ENCODE results near the gene SLC4A11. TPM values are rescaled to one million over a fixed set of nuclear protein-coding genes. Genes with fewer than 3 reads are reported as not detected.

The SLC4A11 gene
- total and polyA plus RNA-seq, 2 donors (not counting 1 experiment from before 2014, with no cell fraction given): 0.56 to 1.7 TPM

GRCh38 chr20:3202965-3203314, 36.0 kb downstream of the SLC4A11 start:
- H4K20me1 ChIP-seq (ENCODE audit: control insufficient read depth, extremely low read depth, insufficient read depth, low read length): no peaks in the 10 kb centered on the region
- H3K27me3 ChIP-seq (ENCODE audit: control insufficient read depth, insufficient read depth, low read length): no peaks in the 10 kb centered on the region
- DNase-seq (ENCODE audit: low read depth in 2 of 2): no peak
- H3K36me3 ChIP-seq (ENCODE audit: control insufficient read depth, insufficient read depth, low read length): peaks cover 10% of the 10 kb centered on the region
- H3K4me1 ChIP-seq (ENCODE audit: control insufficient read depth, extremely low read depth, insufficient read depth, low read length): peaks cover 4% of the 10 kb centered on the region
- peaks cover 18% of the 10 kb centered on the region for H3K79me2 ChIP-seq (ENCODE audit: control insufficient read depth, insufficient read depth, low read length)
- no peaks in the 10 kb centered on the region for H3K9me3 ChIP-seq (ENCODE audit: control insufficient read depth, insufficient read depth, low read depth, low read length)
- H3K27ac ChIP-seq (ENCODE audit: insufficient read depth, low read length): peak overlapping the region; percentile 80
- H2AFZ ChIP-seq (ENCODE audit: low read length): no peak overlapping the region
- H3K9ac ChIP-seq (ENCODE audit: insufficient read depth, low read length): peak overlapping the region; percentile 89
- peak overlapping the region; percentile 96 for H3K4me2 ChIP-seq (ENCODE audit: extremely low read depth, insufficient read depth, low read length)
- peak overlapping the region; percentile 11 to 97 (median 84) for H3K4me3 ChIP-seq (replicated peaks in 1 of 4; ENCODE audit: control extremely low read depth in 1 of 4, insufficient read depth in 1 of 4, low read depth in 3 of 4, low read length in 4 of 4)
- TF ChIP-seq EZH2 (IDR thresholded peaks at IDR 0.05; ENCODE audit: low read length, missing control alignments): no peak
- no peak for TF ChIP-seq CTCF (conservative IDR thresholded peaks at IDR 0.05 in 1 of 2, IDR thresholded peaks at IDR 0.05 in 1 of 2; ENCODE audit: low read depth in 1 of 2, low read length in 2 of 2)

GRCh38 chr20:3199976-3200755, 38.8 kb downstream of the SLC4A11 start:
- no peak overlapping the region for H3K4me2 ChIP-seq (ENCODE audit: extremely low read depth, insufficient read depth, low read length)
- H3K9me3 ChIP-seq (ENCODE audit: control insufficient read depth, insufficient read depth, low read depth, low read length): no peaks in the 10 kb centered on the region
- H4K20me1 ChIP-seq (ENCODE audit: control insufficient read depth, extremely low read depth, insufficient read depth, low read length): no peaks in the 10 kb centered on the region
- DNase-seq (ENCODE audit: low read depth in 2 of 2): no peak
- no peak for TF ChIP-seq EZH2 (IDR thresholded peaks at IDR 0.05; ENCODE audit: low read length, missing control alignments)
- no peak for TF ChIP-seq CTCF (conservative IDR thresholded peaks at IDR 0.05 in 1 of 2, IDR thresholded peaks at IDR 0.05 in 1 of 2; ENCODE audit: low read depth in 1 of 2, low read length in 2 of 2)
- H2AFZ ChIP-seq (ENCODE audit: low read length): no peak overlapping the region
- H3K36me3 ChIP-seq (ENCODE audit: control insufficient read depth, insufficient read depth, low read length): peaks cover 12% of the 10 kb centered on the region
- no peaks in the 10 kb centered on the region for H3K27me3 ChIP-seq (ENCODE audit: control insufficient read depth, insufficient read depth, low read length)
- H3K27ac ChIP-seq (ENCODE audit: insufficient read depth, low read length): no peak overlapping the region
- H3K79me2 ChIP-seq (ENCODE audit: control insufficient read depth, insufficient read depth, low read length): peaks cover 18% of the 10 kb centered on the region
- no peak overlapping the region for H3K9ac ChIP-seq (ENCODE audit: insufficient read depth, low read length)
- H3K4me1 ChIP-seq (ENCODE audit: control insufficient read depth, extremely low read depth, insufficient read depth, low read length): peaks cover 4% of the 10 kb centered on the region
- H3K4me3 ChIP-seq (replicated peaks in 1 of 4; ENCODE audit: control extremely low read depth in 1 of 4, insufficient read depth in 1 of 4, low read depth in 3 of 4, low read length in 4 of 4): no peak overlapping the region

- Histone ChIP-seq H3K79me2 (ENCODE audit: control insufficient read depth, insufficient read depth, low read length) (peaks cover 17% of the 10 kb centered on the region), H3K36me3 (ENCODE audit: control insufficient read depth, insufficient read depth, low read length) (peaks cover 19% of the 10 kb centered on the region), H3K4me1 (ENCODE audit: control insufficient read depth, extremely low read depth, insufficient read depth, low read length) (peaks cover 4% of the 10 kb centered on the region), H3K27me3 (ENCODE audit: control insufficient read depth, insufficient read depth, low read length) (no peaks in the 10 kb centered on the region), H4K20me1 (ENCODE audit: control insufficient read depth, extremely low read depth, insufficient read depth, low read length) (no peaks in the 10 kb centered on the region), H3K4me2 (ENCODE audit: extremely low read depth, insufficient read depth, low read length) (no peak overlapping the region), H3K9ac (ENCODE audit: insufficient read depth, low read length) (no peak overlapping the region), H2AFZ (ENCODE audit: low read length) (no peak overlapping the region), H3K4me3 (replicated peaks in 1 of 4; ENCODE audit: control extremely low read depth in 1 of 4, insufficient read depth in 1 of 4, low read depth in 3 of 4, low read length in 4 of 4) (no peak overlapping the region), H3K27ac (ENCODE audit: insufficient read depth, low read length) (no peak overlapping the region), H3K9me3 (ENCODE audit: control insufficient read depth, insufficient read depth, low read depth, low read length) (no peaks in the 10 kb centered on the region)
- TF ChIP-seq CTCF (conservative IDR thresholded peaks at IDR 0.05 in 1 of 2, IDR thresholded peaks at IDR 0.05 in 1 of 2; ENCODE audit: low read depth in 1 of 2, low read length in 2 of 2) (no peak), EZH2 (IDR thresholded peaks at IDR 0.05; ENCODE audit: low read length, missing control alignments) (no peak)
- DNase-seq (ENCODE audit: low read depth in 2 of 2): no peak
These were observed 39.8 kb downstream of the SLC4A11 start for GRCh38 chr20:3199206-3199605.

Measured in fibroblast of lung (primary cell).